Natural killer cell treated with Interleukin-12 subunit alpha and Interleukin-12 subunit beta and Interleukin-15 and Interleukin-18, amount 100 ng/mL, for 72 hours (primary cell): ENCODE data around the gene MAP7D1. TPM values are rescaled to one million over a fixed set of nuclear protein-coding genes. Genes with fewer than 3 reads are reported as not detected.
A peak's percentile ranks its signal among the peaks of the same experiment; 100 is the strongest.
"Not testable (repeated sequence)": the region's sequence is repeated elsewhere in the genome, so short reads cannot be mapped to it uniquely, and the experiment has no call there.

ENCODE experiments used
- ATAC-seq, 2 donors: fragments of 150-1000 bp; cut with Tn5 transposase in 1 of 2; sonication (Bioruptor Pico), chemical (Tn5 transposase) in 1 of 2; 2 replicates each; pipeline ENCODE4 v1.10.0; 2021
- DNase-seq: peaks from one replicate; pipeline ENCODE4 v3.0.0; 2022; ENCODE audit warnings: low spot score
- H3K27ac Mint-ChIP-seq, 2 donors: 1 replicate in 1 of 2; 2 replicates in 1 of 2; pipeline ENCODE4 v1.8.0; 2022; ENCODE audit warnings: mixed read lengths in 2 of 2, mild to moderate bottlenecking in 1 of 2, moderate library complexity in 1 of 2
- H3K27me3 Mint-ChIP-seq, 2 donors: 1 replicate in 1 of 2; 2 replicates in 1 of 2; pipeline ENCODE4 v1.8.0; 2022; ENCODE audit warnings: mixed read lengths in 2 of 2
- H3K36me3 Mint-ChIP-seq: one replicate; pipeline ENCODE4 v1.8.0; 2022; ENCODE audit warnings: mixed read lengths
- H3K4me1 Mint-ChIP-seq, 2 donors: 1 replicate in 1 of 2; 2 replicates in 1 of 2; pipeline ENCODE4 v1.8.0; 2022; ENCODE audit warnings: low read depth in 2 of 2, mixed read lengths in 2 of 2, mild to moderate bottlenecking in 1 of 2
- H3K4me3 Mint-ChIP-seq: one replicate; pipeline ENCODE4 v1.8.0; 2022; ENCODE audit warnings: mixed read lengths
- H3K9me3 Mint-ChIP-seq: 2 replicates; pipeline ENCODE4 v1.8.0; 2022; ENCODE audit warnings: mixed read lengths
- total RNA-seq, 2 donors: library from RNA; stranded (reverse); gene quantifications; one replicate each; pipeline ENCODE4 v1.2.3, GENCODE V29; 2022

The MAP7D1 gene
- total RNA-seq, 2 donors from 2014 or later = 153 to 196 TPM

- peaks cover 26 to 37% of the 10 kb centered on the region in 2 donors for H3K4me1 Mint-ChIP-seq
- DNase-seq (no peak), ATAC-seq (no peak)
- H3K27ac Mint-ChIP-seq = peak overlapping the region; percentile 96 to 98
- peaks cover 12% of the 10 kb centered on the region for H3K36me3 Mint-ChIP-seq
- no peaks in the 10 kb centered on the region for H3K27me3 Mint-ChIP-seq
- H3K9me3 Mint-ChIP-seq = no peaks in the 10 kb centered on the region
- peak overlapping the region; percentile 99 for H3K4me3 Mint-ChIP-seq
These were observed 66.8 kb downstream of the MAP7D1 start for GRCh38 chr1:36222481-36223380.

GRCh38 chr1:36223381-36223995, 67.5 kb downstream of the MAP7D1 start:
- H3K36me3 Mint-ChIP-seq = peaks cover 12% of the 10 kb centered on the region
- peak; percentile 65 for DNase-seq
- H3K9me3 Mint-ChIP-seq = no peaks in the 10 kb centered on the region
- ATAC-seq = peak; percentile 27 to 34
- peak overlapping the region; percentile 96 to 98 for H3K27ac Mint-ChIP-seq
- peak overlapping the region; percentile 99 for H3K4me3 Mint-ChIP-seq
- peaks cover 26 to 37% of the 10 kb centered on the region in 2 donors for H3K4me1 Mint-ChIP-seq
- H3K27me3 Mint-ChIP-seq = no peaks in the 10 kb centered on the region

GRCh38 chr1:36223996-36224536, 68.1 kb downstream of the MAP7D1 start, which contains the start of gene THRAP3:
TSS of gene THRAP3 (plus strand) at chr1:36224443. CDS start at chr1:36282564, 58,121 bp downstream.
- Mint-ChIP-seq H3K36me3 (peaks cover 12% of the 10 kb centered on the region), H3K27me3 (no peaks in the 10 kb centered on the region), H3K4me3 (peak within 1 kb of the TSS; percentile 99), H3K4me1 (peaks cover 26 to 37% of the 10 kb centered on the region in 2 donors), H3K9me3 (no peaks in the 10 kb centered on the region), H3K27ac (peak within 1 kb of the TSS; percentile 96 to 98)
- DNase-seq (peak; percentile 100), ATAC-seq (peak; percentile 96)

GRCh38 chr1:36224537-36225282, 68.8 kb downstream of the MAP7D1 start:
- Mint-ChIP-seq H3K36me3 (peaks cover 12% of the 10 kb centered on the region), H3K4me1 (peaks cover 26 to 37% of the 10 kb centered on the region in 2 donors), H3K9me3 (no peaks in the 10 kb centered on the region), H3K27me3 (no peaks in the 10 kb centered on the region), H3K4me3 (peak overlapping the region; percentile 99), H3K27ac (peak overlapping the region; percentile 96 to 98)
- DNase-seq (peak; percentile 89), ATAC-seq (peak; percentile 78 to 83)

GRCh38 chr1:36225283-36225899, 69.4 kb downstream of the MAP7D1 start:
- peaks cover 26 to 37% of the 10 kb centered on the region in 2 donors for H3K4me1 Mint-ChIP-seq
- peak overlapping the region; percentile 99 for H3K4me3 Mint-ChIP-seq
- H3K27me3 Mint-ChIP-seq = no peaks in the 10 kb centered on the region
- no peak for DNase-seq
- peaks cover 12% of the 10 kb centered on the region for H3K36me3 Mint-ChIP-seq
- ATAC-seq = no peak
- no peaks in the 10 kb centered on the region for H3K9me3 Mint-ChIP-seq
- H3K27ac Mint-ChIP-seq = peak overlapping the region; percentile 96 to 98

- ATAC-seq = not testable (repeated sequence)
These were observed 74.3 kb downstream of the MAP7D1 start for GRCh38 chr1:36230279-36230678.

More at GRCh38 chr1:36230279-36230678, 74.3 kb downstream of the MAP7D1 start:
- H3K4me3 Mint-ChIP-seq, DNase-seq, H3K27me3 Mint-ChIP-seq, H3K9me3 Mint-ChIP-seq, H3K27ac Mint-ChIP-seq: not testable (repeated sequence)
- peaks cover 13% of the 10 kb centered on the region for H3K36me3 Mint-ChIP-seq
- peaks cover 36 to 38% of the 10 kb centered on the region in 2 donors for H3K4me1 Mint-ChIP-seq

Other genes starting within 250 kb of the MAP7D1 start
- gene AGO3, start 225.1 kb upstream of the MAP7D1 start, total RNA-seq = 10 to 100 TPM; 37.7 to 56.5 TPM
- gene TEKT2, start 72.1 kb upstream of the MAP7D1 start, total RNA-seq = not detected
- gene ADPRS, start 67.3 kb upstream of the MAP7D1 start, total RNA-seq = 10 to 100 TPM; 43.5 to 47.9 TPM
- gene COL8A2, start 30.9 kb upstream of the MAP7D1 start, total RNA-seq = under 1 TPM in 1 of 2 donors, not detected in 1; 0.08 TPM
- 10 to 100 TPM; 58.4 to 69.2 TPM for gene TRAPPC3, start 6.7 kb upstream of the MAP7D1 start, total RNA-seq
- gene THRAP3, start 68.3 kb downstream of the MAP7D1 start, total RNA-seq = 100 to 1,000 TPM; 118 to 131 TPM
- 10 to 100 TPM; 12.6 to 18.6 TPM for gene SH3D21, start 150.2 kb downstream of the MAP7D1 start, total RNA-seq
- gene EVA1B, start 167.5 kb downstream of the MAP7D1 start, total RNA-seq = 1 to 10 TPM; 5.8 to 6.3 TPM
- gene STK40, start 229.8 kb downstream of the MAP7D1 start, total RNA-seq = 10 to 100 TPM; 58.2 to 76.1 TPM
- gene LSM10, start 241.7 kb downstream of the MAP7D1 start, total RNA-seq = 10 to 100 TPM; 56.6 to 58.1 TPM